Measurements from ENCODE around the gene INCENP. TPM values are rescaled to one million over a fixed set of nuclear protein-coding genes. Genes with fewer than 3 reads are reported as not detected.

Gene INCENP
- total and polyA plus RNA-seq, 2 of the 13 experiments (the other 11 are each of a cell fraction or from before 2014, with no cell fraction given), result 14.1 to 37.3 TPM

DNA sequence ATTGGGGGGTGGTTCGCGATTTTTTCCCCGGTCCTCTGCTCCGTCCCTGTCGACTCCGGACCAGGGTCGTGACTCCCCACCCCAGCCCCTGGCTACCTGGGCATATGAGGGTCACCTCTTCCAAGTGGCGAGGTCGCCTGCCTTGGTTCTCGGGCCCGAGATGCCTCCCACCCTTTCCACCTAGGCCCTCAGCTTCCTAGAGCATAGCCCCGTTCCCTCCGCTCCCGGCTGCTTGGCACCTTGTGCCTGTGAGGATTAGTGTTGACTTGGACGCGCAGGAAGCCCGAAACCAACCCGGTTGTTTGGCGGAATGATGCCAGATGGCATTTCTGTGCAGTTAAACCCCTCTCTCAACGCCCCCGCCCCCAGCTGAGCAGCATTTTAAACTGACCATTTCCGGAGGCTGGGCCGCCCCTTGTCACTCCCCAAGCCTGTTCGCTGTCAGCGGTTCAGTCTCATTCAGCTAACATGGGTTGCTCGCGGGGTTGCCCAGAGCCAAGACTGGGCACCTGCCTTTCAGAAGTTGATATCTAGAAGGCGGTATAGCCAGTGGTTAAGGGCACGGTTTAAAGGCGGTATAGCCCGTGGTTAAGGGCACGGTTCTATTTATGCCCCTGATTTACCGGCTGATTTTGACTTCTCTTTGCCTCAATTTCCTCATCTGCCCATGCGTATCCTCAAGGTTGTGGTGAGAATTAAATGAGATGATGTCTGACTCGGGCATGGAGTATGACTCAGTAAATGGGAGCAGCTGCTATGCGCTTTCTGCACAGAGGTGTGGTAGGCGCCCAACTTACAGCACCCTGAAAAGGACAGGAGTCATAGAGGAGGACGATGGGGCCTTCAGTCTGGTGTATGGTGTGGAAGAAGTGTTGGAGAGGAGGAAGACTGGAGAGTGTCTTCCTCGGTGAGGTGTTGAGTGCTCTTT, 639 bp downstream of the INCENP start (continued):
- TF ChIP-seq, protein P1, sequence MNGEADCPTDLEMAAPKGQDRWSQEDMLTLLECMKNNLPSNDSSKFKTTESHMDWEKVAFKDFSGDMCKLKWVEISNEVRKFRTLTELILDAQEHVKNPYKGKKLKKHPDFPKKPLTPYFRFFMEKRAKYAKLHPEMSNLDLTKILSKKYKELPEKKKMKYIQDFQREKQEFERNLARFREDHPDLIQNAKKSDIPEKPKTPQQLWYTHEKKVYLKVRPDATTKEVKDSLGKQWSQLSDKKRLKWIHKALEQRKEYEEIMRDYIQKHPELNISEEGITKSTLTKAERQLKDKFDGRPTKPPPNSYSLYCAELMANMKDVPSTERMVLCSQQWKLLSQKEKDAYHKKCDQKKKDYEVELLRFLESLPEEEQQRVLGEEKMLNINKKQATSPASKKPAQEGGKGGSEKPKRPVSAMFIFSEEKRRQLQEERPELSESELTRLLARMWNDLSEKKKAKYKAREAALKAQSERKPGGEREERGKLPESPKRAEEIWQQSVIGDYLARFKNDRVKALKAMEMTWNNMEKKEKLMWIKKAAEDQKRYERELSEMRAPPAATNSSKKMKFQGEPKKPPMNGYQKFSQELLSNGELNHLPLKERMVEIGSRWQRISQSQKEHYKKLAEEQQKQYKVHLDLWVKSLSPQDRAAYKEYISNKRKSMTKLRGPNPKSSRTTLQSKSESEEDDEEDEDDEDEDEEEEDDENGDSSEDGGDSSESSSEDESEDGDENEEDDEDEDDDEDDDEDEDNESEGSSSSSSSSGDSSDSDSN (CRISPR knock-in tag; IDR thresholded peaks at IDR 0.05), result no peak; the same call in 1 of the 2 replicates
- TF ChIP-seq HNRNPL (IDR thresholded peaks at IDR 0.05; ENCODE audit: low read depth, low read length) (no peak), TBX2 (CRISPR knock-in tag; IDR thresholded peaks at IDR 0.05; ENCODE audit: borderline replicate concordance) (peak; percentile 5; the same call in 1 of the 2 replicates), PHF5A (CRISPR knock-in tag; IDR thresholded peaks at IDR 0.05; ENCODE audit: low read depth, unreplicated experiment) (no peak), ZNF574 (CRISPR knock-in tag; IDR thresholded peaks at IDR 0.05) (peak; percentile 10; the same call in 1 of the 2 replicates), ELF3 (CRISPR knock-in tag; IDR thresholded peaks at IDR 0.05) (no peak), ISX (CRISPR knock-in tag; conservative IDR thresholded peaks at IDR 0.05) (no peak), ZNF737 (CRISPR knock-in tag; IDR thresholded peaks at IDR 0.05; ENCODE audit: borderline replicate concordance) (no peak), ZNF709 (CRISPR knock-in tag; IDR thresholded peaks at IDR 0.05) (no peak), BORCS8-MEF2B (CRISPR knock-in tag; IDR thresholded peaks at IDR 0.05) (no peak), MXD4 (CRISPR knock-in tag; IDR thresholded peaks at IDR 0.05) (no peak)
- TF ChIP-seq, protein P2, sequence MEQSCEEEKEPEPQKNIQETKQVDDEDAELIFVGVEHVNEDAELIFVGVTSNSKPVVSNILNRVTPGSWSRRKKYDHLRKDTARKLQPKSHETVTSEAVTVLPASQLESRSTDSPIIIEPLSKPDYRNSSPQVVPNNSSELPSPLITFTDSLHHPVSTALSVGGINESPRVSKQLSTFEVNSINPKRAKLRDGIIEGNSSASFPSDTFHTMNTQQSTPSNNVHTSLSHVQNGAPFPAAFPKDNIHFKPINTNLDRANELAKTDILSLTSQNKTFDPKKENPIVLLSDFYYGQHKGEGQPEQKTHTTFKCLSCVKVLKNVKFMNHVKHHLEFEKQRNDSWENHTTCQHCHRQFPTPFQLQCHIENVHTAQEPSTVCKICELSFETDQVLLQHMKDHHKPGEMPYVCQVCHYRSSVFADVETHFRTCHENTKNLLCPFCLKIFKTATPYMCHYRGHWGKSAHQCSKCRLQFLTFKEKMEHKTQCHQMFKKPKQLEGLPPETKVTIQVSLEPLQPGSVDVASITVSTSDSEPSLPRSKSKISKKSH (CRISPR knock-in tag; IDR thresholded peaks at IDR 0.05; ENCODE audit: borderline replicate concordance), result no peak
- TF ChIP-seq, protein P3, sequence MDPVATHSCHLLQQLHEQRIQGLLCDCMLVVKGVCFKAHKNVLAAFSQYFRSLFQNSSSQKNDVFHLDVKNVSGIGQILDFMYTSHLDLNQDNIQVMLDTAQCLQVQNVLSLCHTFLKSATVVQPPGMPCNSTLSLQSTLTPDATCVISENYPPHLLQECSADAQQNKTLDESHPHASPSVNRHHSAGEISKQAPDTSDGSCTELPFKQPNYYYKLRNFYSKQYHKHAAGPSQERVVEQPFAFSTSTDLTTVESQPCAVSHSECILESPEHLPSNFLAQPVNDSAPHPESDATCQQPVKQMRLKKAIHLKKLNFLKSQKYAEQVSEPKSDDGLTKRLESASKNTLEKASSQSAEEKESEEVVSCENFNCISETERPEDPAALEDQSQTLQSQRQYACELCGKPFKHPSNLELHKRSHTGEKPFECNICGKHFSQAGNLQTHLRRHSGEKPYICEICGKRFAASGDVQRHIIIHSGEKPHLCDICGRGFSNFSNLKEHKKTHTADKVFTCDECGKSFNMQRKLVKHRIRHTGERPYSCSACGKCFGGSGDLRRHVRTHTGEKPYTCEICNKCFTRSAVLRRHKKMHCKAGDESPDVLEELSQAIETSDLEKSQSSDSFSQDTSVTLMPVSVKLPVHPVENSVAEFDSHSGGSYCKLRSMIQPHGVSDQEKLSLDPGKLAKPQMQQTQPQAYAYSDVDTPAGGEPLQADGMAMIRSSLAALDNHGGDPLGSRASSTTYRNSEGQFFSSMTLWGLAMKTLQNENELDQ (CRISPR knock-in tag; IDR thresholded peaks at IDR 0.05; ENCODE audit: borderline replicate concordance), result no peak
- TF ChIP-seq, protein P4, sequence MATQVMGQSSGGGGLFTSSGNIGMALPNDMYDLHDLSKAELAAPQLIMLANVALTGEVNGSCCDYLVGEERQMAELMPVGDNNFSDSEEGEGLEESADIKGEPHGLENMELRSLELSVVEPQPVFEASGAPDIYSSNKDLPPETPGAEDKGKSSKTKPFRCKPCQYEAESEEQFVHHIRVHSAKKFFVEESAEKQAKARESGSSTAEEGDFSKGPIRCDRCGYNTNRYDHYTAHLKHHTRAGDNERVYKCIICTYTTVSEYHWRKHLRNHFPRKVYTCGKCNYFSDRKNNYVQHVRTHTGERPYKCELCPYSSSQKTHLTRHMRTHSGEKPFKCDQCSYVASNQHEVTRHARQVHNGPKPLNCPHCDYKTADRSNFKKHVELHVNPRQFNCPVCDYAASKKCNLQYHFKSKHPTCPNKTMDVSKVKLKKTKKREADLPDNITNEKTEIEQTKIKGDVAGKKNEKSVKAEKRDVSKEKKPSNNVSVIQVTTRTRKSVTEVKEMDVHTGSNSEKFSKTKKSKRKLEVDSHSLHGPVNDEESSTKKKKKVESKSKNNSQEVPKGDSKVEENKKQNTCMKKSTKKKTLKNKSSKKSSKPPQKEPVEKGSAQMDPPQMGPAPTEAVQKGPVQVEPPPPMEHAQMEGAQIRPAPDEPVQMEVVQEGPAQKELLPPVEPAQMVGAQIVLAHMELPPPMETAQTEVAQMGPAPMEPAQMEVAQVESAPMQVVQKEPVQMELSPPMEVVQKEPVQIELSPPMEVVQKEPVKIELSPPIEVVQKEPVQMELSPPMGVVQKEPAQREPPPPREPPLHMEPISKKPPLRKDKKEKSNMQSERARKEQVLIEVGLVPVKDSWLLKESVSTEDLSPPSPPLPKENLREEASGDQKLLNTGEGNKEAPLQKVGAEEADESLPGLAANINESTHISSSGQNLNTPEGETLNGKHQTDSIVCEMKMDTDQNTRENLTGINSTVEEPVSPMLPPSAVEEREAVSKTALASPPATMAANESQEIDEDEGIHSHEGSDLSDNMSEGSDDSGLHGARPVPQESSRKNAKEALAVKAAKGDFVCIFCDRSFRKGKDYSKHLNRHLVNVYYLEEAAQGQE (IDR thresholded peaks at IDR 0.05; ENCODE audit: borderline replicate concordance in 1 of 2, low read depth in 1 of 2, low read length in 2 of 2), result no peak

Data from HepG2 (cell line).